Measurements from ENCODE around the gene GFOD1.
"Not testable (repeated sequence)": the region's sequence is repeated elsewhere in the genome, so short reads cannot be mapped to it uniquely, and the experiment has no call there.

Gene GFOD1

DNA sequence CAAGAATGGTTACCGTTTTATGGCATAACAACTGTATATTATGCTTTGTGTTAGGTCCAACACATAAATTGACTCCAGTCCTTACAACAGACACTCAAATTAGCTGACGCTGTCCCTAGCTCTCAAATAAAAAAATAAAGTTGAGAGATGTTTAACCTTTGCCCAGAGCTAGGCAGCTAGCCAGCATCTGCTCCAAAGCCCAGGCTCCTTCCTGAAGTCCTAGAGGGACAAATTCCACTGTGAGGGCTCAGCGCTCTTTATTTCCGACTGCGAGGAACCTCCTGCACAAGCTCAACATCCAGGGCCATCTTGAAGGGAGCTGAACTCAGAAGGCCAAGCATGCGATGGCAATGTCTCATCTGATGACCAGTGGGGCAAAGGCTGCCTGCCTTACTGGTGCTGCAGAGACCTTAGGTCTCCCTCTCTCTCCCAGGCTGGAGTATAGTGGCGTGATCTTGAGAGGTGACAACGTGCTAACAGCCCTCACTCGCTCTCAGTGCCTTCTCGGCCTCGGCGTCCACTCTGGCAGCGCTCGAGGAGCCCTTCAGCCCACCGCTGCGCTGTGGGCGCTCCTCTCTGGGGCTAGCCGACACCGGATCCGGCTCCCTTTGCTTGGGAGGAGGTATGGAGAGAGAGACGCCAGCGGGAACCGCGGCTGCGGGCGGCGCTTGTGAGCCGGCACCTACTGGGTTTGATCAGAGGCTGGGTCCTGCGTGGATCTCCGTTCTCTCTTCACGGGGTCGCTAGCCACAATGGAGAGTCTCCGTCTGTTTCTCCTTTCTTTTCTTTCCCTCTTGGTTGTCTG lies 24.7 kb upstream of the GFOD1 start:
- no peak for DNase-seq (ENCODE audit: low read depth)

DNA sequence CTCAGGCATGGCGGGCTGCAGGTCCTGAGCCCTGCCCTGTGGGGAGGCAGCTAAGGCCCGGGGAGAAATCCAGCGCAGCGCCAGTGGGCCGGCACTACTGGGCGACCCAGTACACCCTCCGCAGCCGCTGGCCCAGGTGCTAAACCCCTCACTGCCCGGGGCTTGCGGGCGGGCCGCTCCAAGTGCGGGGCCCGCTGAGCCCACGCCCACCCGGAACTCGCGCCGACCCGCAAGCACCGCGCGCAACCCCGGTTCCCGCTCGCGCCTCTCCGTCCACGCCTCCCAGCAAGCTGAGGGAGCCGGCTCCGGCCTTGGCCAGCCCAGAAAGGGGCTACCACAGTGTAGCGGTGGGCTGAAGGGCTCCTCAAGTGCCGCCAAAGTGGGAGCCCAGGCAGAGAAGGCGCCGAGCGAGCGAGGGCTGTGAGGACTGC lies 23.8 kb upstream of the GFOD1 start:
- DNase-seq (ENCODE audit: low read depth), result not testable (repeated sequence)

GRCh38 chr6:13510433-13510832 lies 23.0 kb upstream of the GFOD1 start:
- DNase-seq (ENCODE audit: low read depth), result not testable (repeated sequence)

DNA sequence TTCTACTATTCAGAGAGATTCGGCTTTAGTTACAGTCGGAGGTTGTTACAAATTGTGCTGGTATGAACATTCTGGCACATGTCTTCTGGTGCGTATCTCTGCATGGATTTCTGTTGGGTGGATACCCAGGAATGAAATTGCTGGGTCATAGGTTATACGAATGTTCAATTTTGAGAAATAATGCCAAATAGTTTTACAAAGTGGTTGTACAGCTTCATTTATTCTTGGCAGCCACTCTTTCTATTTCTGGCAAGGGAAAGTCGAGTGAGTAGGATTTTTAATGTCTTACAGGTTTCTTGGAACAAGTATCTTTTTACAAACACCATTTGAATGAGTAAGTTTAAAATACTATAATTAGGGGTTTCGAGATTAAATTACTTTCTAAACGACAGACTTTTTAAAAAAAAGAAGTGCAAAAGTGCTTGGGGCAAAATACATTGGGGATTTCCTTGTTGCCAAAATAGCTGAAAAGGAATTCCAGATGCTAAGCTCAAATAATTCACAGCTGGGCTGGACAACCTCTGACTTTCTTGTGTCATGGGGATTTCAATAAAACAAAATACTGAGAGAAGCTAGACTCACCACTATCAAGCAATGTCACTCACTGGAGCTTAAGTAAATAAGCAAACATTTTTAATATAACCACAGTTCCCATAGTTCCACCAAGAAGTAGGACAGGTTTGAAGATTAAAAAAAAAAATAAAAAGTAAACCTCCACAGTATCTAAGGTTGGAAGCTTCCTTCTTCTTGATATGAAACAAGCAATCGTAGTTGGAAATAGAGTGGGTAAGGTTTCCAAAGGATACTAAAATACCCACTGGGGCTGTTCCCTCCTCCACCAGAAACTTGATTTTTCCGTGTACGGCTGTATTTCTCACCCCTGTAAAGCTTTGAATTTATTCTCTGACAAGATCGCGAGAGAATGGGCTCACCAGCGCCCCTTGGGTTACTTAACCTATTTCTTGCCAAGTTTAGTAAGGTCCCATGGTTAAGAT lies 21.6 kb upstream of the GFOD1 start:
- DNase-seq (ENCODE audit: low read depth), result no peak

- no peak for DNase-seq (ENCODE audit: low read depth)
These were observed 20.0 kb upstream of the GFOD1 start for GRCh38 chr6:13507306-13507860.

DNA sequence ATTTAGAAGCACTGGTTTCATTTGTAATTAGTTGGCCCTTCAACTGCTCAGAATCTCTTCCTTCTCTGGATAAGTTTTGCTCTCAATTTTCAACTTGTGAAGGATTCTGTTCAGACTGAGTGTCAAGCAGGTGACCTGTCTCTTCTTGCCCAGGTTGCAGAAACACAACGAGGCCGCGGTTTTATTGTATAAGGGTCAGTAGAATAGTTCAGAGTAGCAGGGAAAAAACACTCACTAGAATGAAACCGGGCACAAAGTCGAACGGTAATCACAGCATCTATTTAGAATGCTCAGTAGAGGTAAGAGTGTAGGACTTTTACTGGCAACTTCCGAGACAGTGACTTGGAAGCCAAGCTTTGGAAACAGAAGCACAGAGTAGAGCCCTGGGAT lies 17.9 kb upstream of the GFOD1 start:
- no peak for DNase-seq (ENCODE audit: low read depth)

GRCh38 chr6:13504611-13505344 lies 17.4 kb upstream of the GFOD1 start:
- DNase-seq (ENCODE audit: low read depth), result no peak

DNA sequence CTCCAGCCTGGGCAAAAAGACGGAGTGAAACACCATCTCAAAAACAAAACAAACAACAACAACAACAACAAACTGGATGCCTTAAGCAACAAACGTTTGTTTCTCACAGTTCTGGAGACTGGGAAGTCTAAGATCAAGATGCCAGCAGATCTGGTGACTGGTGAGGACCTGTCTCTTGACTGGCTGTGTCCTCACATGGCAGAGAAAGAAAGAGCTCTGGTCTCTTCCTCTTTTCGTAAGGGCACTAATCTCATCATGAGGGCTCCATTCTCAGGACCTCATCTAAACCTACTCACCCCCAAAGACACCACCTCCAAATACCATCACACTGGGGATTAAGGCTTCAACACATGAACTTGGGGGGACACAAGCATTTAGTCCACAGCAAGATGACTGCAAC lies 13.5 kb upstream of the GFOD1 start:
- DNase-seq (ENCODE audit: low read depth), result no peak

DNA sequence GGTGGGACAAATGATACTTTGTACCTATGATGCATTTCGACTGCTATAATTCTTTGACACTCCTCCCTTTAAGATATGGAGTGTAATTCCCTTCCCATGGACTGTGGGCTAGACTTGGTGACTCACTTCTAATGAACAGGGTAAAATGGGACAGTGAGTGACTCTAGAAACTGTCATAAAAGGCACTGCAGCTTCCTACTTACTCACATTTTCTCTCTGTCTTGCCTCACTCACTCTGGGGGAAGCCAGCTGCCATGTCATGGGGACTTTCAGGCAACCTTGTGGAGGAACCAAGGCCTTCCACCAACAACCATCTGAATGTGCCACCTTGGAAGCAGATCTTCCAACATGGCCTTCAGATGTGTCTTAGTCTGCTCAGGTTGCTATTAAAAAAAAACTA lies 12.9 kb upstream of the GFOD1 start:
- DNase-seq (ENCODE audit: low read depth), result no peak

DNA sequence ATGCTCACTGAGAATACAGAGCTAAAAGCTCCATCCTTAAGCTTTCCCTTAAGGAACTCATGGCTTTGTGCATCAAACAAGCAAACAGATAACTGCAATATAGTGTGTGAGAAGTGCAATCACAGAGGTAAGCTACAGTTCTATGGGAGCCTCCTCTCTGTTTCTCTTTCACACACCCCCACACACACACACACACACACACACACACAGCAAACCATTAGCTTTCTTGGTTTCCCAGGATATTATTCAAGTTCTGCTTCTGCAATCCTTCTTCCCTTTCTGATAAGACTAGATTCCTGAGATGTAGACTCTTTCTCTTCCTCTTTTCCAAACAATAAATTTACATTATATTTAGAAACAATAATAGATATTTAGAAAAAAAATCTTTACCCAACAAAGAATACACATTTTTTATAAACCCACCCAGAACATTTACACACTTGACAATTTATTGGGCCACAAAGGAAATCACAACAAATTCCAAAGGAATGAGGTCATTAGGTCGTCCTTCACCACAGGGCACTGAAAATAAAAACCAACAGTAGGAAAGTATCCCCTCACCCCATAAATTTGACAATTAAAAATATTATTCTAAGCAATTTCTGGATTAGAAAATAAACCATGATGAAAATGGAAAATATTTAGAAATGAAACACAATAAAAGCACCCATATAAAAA lies 9.3 kb upstream of the GFOD1 start:
- no peak for DNase-seq (ENCODE audit: low read depth)

DNA sequence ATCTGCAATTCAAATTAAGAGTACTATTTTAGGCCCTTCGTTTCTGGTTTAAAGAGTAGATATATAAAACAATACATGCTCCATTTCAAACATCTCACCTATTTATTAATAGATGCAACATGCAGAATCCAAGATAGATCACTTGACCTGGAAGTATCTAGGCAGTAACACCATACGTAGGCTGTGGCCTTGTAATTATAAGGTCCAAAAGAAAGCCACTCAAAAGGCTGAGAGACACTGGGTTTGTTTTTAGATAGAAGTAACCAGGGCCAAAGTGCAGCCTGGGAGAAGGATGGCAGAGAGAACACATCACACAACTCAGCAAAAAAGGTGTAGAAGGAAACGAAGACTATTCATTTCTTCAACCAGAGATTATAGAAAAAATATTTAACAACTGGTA lies 8.4 kb upstream of the GFOD1 start:
- DNase-seq (ENCODE audit: low read depth), result no peak

- DNase-seq (ENCODE audit: low read depth), result no peak
These were observed 7.8 kb upstream of the GFOD1 start for GRCh38 chr6:13495112-13495776.

GRCh38 chr6:13494137-13494536 lies 6.7 kb upstream of the GFOD1 start:
- no peak for DNase-seq (ENCODE audit: low read depth)

DNA sequence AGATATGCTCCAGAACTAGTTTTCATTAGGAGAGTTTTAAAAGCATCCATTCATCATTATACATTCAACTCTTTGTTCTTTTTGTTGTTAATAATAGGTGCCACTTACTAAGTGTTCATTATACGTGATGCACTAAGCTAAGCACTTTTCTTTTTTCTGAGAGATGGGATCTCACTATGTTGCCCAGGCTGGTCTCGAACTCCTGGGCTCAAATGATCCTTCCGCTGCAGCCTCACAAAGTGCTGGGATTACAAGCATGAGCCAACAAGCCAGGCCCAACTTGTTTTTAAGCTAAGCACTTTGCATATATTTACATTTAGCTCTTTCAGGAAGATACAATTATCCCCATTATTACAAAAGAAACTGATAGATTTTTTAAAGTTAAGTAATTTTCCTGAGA lies 5.7 kb upstream of the GFOD1 start:
- DNase-seq (ENCODE audit: low read depth), result no peak

DNA sequence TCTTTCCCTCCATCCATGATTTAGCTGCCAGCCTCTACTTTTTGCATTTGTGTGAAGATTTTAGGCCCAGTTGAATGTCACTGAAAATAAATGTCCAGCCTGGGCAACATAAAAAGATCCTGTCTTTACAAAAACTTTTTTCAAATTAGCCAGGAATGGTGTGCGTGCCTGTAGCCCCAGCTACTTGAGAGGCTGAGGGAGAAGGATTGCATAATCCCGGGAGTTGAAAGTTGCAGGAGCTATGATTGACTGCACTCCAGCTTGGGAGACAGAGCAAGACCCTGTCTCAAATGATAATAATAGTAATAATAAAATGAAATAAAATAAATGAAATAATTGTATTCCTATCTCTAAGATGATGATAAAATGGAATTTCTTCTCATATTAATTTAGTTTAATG lies 5.0 kb upstream of the GFOD1 start:
- no peak for DNase-seq (ENCODE audit: low read depth)

- no peak for DNase-seq (ENCODE audit: low read depth)
These were observed 4.1 kb upstream of the GFOD1 start for GRCh38 chr6:13491538-13491937.

GRCh38 chr6:13490402-13490801 lies 3.0 kb upstream of the GFOD1 start:
- no peak for DNase-seq (ENCODE audit: low read depth)

DNA sequence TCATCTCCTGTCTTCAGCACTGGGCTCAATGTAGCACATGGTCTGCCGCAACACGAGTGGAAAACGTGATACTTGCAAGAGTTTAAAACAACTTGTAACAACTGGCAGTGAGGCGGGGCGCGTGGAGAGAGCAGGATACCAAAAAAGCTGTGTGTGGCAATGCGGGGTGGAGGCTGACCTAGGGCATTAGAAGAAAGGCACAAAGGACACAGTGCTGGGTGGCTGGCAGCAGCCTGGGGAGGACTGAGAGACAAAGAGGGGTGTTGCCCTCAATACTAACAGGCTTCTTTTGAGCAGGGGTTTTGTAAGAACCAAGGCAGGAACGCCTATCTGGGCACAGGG lies 1.5 kb upstream of the GFOD1 start:
- DNase-seq (ENCODE audit: low read depth), result no peak

DNA sequence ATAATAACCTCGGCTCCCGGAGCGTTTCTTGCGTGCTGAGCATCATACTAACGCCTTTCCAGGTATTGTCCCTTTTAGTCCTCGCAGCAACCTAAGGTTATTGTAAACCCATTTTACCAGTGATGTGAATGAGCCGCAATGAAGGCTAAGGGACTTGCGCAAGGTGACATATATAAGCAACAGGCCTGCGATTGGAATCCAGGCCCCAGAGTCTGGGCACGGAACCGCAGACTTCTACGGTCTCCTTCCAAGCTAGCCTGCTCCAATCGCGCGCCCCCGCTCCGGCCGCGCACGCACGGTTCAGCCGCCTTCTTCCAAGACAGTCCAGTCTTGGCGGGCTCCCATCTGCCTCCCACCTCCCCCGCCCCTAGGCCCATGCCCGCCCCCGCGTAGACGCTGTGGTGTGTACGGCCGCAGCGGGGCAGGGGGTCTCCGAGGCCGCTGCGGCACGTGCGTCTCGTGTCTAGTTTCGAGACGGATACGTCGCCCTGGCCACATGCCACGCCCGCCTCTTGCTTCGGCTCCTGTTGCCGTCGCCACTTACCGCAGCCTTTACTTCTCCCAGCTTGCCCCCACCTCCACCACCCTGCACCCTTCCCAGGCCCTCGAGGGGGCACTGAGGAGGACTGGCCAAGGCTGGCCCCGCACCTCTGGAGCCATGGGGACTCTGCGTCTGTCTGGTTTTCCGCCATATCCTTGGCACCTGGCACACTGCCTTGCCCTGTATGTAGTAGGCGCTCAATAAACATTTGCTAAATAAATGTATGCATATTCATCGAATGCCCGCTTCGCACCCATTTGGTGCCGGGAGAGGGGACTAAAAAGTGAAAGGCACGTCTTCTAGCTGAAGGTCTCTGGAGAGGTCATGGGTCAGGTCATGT lies 855 bp upstream of the GFOD1 start:
- no peak for DNase-seq (ENCODE audit: low read depth)

GRCh38 chr6:13486679-13487121 lies 700 bp downstream of the GFOD1 start:
- no peak for DNase-seq (ENCODE audit: low read depth)

Measured in non-pigmented ciliary epithelial cell (primary cell).